T-helper 22 cell (primary cell): ENCODE measurements around the gene NLRP3.

Source experiments
- DNase-seq: peaks from one replicate; pipeline ENCODE4 v3.0.0-alpha.2; 2020; ENCODE audit warnings: low read depth

NLRP3 gene

DNA sequence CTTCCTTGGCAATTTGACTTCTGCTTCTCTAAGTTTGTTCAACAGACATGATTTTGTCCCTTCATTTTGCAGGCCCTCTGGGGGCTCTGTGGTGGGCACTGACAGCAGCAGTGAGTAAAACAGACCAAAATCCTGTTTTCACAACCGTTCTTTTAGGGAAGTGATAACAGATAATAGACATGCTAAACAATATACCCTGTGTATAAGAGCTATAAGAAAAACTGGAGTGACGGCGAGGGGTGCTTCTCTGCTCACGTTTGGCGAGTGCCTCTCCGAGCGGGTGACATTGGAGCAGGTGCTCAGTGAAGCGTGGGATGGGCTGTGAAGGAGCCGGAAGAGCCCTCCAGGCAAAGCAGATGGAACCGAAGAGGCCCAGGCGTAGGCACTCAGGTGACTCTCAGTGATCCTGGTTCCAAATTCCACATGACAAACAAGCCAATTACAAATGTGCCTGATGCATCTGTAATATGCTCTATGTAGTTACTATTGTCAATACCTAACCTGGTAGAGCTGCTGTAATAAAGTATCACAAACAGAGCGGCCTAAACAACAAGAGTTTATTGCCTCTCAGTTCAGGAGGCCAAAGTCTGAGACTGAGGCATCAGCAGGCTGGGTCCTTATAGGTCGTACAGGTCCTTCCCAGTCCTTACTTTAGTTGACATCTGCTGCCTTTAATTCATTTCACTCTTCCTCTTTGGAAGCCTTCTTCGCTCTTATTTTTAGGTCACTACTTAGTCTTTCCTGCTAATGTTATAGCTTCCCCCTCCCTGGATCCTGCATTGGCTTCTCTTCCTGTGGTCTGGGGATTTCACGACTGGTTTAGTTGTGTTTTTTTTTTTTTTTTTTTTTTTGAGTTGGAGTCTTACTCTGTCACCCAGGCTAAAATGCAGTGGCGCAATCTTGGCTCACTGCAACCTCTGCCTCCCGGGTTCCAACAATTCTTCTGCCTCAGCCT lies 21.9 kb downstream of the NLRP3 start:
- no peak for DNase-seq

DNA sequence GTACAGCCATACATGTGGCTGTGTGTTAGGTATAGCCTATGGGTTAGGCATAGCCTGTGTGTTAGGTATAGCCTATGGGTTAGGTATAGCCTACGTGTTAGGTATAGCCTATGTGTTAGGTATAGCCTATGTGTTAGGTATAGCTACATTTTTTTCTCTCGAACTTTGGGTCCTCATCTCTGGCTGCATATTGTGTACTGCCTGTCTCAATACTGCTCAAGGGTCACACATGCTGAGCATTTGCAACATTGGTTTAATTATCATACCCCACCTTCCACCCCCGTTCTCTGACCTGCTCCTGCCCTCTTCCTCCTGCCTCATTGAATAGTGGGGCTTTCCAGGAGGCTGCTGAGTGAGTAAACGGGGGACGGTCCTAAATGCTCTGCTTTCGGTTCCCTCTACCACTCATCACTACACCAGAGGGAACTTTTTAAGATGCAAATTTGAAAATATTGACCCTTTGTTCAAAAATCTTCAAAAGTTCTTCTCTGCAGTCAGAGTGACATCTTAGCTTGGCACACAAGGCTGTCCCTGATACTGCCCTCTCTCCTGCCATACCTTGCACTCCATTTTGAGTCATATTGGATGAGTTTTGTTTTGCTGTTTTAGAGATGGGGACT lies 24.1 kb downstream of the NLRP3 start:
- no peak for DNase-seq

DNA sequence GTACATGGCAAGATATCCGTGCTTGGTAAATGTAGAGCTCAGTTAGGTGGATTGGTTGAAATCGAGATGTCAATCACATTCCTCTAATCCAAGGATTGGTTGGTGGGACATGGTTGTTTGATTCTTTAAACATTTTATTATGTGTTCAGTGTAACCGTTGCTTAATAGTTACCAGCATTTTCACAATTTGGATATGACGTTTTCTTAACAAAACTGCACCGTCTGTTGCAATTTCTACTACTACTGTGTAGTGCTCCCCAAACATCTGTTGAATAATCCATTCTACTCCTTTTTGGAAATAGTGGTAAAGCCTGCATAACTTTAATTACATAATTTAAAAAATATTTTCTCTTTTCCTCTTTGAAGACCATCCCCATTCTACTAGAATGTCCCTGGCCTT lies 25.6 kb downstream of the NLRP3 start:
- DNase-seq = no peak

DNA sequence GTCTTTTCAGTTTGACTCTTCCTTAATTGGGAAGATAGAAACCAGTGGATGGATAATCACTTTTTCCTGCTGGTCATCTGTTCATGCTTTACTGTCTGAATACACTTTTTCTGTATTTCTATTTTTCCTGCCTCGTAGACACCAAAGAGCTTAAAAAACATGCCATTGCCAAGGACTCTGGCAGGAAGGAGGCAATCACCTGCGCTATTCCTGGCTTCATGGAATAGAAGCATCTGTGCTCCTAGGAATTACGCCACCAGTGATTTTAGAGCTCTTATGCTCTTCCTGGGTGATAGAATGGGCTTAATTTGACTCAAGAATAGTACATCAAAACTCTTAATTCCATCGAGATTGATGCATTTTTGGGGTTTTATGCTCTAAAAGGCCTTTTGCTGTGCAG lies 26.2 kb downstream of the NLRP3 start:
- no peak for DNase-seq

DNA sequence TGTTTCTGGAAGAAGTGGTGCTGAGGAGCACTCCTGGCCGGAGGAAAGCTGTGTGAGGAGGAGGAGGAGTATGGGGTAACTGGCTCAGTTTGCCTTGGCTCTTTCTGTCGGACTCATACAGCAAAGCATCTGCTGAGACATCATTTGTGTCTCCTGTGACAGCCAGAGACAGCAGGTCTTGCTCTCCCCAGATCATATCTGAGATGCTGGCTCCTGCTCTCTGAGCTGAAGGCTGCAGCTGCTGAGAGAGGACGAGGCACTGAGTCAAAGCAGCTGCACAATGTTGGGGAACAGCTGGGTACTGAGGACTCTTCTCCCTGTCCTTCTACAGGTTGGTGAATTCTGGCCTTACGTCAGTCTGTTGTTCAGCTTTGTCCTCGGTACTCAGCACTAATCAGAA lies 27.7 kb downstream of the NLRP3 start:
- no peak for DNase-seq

DNA sequence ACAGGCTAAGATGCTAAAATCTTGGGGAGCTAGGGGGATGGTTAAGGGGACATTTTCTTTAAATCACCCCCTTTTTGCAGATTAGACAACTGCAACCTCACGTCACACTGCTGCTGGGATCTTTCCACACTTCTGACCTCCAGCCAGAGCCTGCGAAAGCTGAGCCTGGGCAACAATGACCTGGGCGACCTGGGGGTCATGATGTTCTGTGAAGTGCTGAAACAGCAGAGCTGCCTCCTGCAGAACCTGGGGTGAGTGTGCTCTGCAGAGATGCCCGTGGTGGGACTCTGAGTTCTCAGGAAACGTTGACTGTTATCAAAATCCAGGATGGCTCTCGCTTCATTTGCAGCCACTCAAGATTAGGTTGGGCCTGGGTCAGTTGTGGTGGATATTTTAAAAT lies 28.6 kb downstream of the NLRP3 start:
- no peak for DNase-seq

DNA sequence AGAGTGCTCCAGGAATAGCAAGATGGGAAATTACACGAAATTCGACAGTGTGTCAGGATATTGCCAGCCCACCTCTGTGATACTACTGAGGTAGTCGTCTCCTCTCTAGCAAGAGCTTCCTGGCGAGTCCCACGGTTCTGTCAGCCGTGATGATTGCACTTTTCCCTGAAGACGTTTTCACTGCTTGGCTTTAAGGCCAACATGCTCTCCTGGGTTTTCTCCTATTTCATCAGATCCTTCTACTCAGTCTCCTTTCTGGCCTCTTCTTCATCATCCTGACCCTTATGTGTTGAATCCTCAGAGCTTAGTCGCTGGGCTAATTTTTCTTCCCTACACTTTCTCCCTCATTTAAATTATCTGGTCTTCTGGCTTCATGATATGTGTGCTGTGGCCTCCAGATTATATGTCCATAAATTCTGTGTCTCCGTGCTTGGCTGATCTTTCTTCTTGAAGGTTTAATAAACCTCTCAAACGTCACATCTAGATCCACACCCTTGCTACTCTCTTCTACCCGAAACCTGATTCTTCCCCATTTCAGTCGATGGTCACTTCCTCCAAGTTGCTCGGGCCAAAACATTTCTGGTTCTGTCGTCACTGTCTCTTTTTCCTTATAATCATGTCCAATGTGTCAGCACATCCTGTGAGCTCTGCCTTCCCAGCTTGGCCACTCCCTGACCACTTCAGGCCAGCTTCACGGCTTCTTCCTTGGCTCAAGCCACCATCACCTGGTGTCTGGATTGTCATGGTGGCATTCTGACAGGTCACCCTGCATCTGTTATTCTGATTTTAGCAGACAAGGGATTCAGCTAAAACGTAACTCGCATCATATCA lies 29.8 kb downstream of the NLRP3 start:
- DNase-seq = no peak

DNA sequence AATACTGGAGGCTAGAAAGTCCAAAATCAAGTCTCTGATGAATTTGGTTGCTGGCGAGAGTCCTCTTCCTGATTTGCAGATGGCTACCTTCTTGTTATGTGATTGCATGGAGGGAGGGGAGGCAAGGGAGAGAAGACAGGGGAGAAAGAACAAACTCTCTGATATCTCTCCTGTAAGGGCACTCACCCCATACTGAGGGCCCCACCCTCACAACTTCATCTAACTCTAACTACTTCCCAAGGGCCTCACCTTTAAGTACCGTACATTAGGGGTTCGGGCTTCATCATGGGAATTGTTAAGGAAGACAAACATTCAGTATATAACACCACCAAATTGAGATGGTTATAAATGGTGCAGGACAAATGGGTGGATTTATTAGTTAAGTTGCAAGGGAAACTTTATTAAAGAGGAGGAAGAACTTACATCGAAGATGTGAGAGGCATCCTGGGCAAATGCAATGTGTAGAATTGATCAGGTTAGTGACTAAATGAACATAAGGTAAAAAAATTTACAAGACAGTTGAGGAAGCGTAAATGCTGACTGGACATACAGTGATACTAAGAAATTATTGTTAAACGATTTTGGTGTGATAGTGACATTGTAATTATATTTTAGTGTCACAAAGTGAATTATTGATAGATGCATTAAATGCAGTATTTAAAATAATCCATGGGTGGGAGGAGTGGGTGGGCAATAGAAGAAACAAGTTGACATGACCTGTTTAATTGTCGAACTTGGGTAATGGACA lies 31.4 kb downstream of the NLRP3 start:
- no peak for DNase-seq

DNA sequence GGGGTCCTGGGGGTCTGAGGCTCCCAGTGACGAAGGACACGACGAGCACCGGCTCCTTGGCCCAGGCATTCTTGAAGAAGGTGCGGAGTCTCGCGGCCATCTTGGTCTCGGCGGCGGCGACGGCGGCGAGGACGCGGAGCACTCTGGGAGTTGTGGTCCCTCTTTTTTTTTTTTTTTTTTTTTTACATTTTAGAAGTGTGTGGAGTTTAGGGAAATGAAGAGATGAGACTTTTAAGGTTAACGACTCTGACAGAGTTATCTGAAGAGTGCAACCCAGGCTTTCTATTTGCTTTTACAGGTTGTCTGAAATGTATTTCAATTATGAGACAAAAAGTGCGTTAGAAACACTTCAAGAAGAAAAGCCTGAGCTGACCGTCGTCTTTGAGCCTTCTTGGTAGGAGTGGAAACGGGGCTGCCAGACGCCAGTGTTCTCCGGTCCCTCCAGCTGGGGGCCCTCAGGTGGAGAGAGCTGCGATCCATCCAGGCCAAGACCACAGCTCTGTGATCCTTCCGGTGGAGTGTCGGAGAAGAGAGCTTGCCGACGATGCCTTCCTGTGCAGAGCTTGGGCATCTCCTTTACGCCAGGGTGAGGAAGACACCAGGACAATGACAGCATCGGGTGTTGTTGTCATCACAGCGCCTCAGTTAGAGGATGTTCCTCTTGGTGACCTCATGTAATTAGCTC lies 32.3 kb downstream of the NLRP3 start:
- no peak for DNase-seq

DNA sequence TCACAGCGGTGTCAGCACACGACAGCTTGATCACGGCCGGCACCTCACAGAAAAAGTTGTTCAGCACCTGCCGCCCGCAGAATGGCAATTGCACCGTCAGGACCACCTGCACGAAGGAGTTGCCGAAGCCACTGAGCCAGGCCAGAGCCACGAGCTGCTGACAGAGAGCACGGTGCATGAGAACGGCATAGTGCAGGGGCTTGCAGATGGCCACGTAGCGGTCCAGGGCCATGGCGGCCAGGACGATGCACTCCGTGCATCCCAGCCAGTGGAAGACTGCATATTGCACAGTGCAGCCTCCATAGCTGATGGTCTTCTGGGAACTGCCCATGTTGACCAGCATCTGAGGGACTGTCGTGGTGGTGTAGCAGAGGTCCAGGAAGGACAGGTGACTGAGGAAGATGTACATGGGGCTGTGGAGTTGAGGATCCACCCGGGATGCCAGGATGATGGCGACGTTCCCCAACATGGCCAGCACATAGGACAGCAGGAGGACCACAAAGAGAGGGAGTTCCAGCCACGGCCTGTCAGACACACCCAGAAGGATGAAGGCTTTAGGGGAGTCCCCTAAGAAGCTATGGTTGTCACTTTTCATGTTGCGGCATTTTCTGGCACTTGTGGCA lies 35.5 kb downstream of the NLRP3 start:
- no peak for DNase-seq

DNA sequence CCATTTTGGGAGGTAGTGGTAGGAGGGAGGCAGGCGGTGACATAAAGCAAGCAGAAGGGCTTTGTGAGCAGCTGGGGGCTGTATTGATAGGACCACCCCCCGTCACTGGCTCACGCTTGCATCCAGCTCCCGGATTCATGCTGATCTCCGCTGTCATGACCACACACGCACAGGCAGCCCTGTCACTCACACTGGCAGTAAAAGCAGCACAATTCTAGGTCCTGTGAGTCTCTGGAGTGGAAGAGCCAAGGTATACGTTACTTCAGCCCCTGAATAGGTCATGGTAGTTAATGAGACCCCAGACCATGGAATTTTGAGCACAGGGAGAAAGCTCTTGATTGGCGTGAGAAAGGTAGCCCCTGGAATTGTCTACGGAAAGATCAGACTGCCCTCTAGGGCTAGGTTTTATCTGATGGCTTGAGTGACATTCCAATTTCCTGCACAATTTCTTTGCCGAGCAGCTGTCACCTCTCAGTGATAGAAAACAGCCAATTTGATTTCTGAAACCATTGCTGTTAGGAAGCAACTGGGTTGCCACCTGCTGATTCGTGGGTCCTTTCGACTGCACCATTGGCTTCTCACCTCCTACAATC lies 36.6 kb downstream of the NLRP3 start:
- no peak for DNase-seq

DNA sequence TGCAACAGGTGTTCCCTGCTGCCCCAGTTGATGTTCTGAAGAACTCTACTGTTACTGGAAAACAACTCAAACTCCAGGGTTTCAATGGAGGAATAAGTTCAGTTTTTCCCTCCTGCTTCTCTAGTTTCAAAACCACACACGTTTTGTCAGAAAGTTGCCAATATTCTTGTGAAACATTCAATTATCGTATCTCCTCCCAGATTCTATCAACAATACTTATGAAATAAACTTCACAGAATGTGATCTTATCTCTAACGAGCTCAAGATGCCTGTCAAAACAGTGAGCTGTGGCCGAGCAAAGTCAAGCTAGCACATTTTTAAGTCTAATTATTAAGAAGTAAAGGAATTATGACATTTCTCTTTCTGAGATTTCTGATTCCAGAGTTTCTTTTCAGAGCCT lies 37.3 kb downstream of the NLRP3 start:
- DNase-seq = no peak

DNA sequence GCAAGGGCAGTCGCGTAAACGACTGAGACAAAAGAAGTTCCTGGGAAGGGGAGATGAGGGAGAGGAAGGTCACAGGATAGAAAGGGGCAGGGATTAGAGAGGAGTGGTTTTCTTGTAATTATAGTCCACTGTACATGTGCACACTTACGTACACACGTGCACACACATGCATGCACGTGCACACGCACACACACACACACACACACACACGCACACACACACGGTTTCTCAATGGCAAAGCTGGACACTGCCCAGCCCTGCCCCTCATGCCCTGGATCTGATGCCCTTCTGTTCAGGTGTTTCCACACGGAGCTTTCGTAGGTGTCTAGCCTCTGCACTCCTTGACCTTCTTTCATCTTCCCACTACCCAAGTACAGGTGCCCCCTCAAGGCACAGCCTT lies 38.0 kb downstream of the NLRP3 start:
- DNase-seq = no peak

DNA sequence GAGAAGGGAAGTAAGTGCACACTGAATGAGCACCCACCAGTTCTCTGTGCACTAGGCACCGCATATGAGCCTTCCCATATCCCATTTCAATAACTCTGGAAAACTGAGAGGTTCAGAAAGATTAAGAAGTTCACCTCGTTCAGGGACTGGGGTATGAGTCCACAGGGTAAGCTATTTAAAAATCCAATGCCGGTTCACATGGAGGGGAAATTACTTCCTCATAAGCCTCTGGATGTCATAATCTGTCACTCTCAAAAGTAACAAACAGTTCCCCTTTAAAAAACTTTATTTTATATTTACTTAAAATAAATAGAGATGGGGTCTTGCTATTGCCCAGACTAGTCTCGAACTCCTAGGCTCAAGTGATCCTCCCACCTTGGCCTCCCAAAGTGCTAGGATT lies 40.0 kb downstream of the NLRP3 start:
- DNase-seq = no peak

DNA sequence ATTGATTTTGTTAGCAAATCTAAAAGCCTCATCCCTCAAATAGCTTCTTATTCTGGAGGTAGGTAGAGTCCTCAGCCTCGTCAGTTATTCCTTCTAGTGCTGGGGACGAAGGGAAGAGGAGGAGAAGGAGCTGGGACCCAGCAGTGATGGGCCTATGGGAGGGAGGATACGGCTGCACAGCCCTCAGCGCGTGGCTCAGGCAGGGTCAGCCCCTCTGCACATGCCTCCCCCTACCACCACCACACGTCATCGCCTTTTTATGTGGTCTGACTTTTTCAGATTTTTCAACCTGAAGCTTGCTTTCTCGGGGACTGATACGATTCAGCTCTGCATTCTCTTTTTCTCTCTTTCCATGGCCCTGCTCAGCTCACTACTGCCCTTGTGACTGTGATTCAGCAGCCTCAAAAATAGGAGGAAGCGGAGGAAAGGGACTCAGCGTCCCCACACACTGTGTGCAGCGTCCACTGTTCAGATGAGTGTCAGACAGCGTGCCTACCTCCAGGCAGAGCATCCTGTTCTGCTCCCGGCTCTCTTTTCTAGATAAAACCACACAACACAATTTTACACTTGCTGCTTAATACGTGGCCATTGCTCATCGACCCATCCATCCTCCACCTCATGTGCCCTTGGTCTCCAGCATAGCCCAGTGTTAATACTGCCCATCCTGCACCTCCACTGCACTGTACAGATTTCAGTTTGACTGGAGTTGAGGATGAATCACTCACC lies 41.1 kb downstream of the NLRP3 start:
- DNase-seq = no peak

DNA sequence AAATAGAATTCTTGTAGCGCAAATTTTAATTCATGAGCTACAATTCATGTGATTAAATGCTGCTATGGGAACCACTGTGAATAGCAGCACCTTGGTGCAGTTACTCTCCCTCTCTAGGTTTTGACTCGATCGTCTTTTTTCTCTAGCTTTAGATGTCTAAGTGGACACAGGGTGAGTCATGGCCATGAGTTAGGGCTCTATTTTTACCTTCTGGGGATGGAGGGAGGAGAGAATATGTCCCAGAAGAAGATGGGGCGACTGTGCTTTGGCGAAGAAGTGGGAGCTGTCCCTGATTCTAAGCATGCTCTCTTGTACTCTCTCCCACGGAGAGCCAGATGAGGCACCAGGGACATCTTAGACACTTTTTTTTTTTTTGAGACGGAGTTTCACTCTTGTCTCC lies 43.5 kb downstream of the NLRP3 start:
- no peak for DNase-seq

DNA sequence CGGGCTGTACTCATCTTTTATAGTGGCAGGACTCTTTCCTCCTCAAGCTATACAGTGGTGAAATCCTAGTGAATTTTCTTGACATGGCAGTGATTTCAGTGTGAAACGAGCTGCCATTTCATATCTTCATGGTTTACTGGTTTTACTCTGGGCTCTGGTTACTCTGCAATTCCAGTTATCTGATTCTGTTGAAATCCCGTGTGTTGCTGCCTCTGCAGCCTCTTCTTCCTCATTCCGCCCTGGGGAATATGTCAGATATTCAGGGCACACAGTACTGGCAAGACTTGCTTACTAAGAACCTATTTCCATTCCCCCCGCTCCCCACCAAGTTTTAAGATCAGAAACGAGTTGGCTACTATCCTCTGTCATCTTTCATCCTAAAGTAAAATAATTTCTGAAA lies 49.8 kb downstream of the NLRP3 start:
- no peak for DNase-seq

DNA sequence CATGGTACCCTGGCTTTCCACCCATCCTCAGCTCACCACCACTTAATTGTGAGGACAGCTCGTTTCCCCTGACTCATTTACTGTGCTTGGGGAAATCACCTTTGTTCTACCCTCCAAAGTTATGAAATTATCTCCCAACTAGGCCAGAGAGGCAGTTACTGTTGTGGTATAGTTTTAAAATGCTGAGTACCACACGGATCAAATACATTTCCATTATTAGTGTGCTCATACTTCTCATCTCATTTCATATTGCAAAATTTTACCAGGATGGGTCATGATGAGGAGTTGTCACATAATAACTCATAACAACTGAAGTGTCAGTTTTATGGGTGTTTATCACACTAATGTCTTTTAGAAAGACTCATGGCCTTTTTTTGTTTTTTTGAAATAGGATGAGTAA lies 51.2 kb downstream of the NLRP3 start:
- DNase-seq = no peak

DNA sequence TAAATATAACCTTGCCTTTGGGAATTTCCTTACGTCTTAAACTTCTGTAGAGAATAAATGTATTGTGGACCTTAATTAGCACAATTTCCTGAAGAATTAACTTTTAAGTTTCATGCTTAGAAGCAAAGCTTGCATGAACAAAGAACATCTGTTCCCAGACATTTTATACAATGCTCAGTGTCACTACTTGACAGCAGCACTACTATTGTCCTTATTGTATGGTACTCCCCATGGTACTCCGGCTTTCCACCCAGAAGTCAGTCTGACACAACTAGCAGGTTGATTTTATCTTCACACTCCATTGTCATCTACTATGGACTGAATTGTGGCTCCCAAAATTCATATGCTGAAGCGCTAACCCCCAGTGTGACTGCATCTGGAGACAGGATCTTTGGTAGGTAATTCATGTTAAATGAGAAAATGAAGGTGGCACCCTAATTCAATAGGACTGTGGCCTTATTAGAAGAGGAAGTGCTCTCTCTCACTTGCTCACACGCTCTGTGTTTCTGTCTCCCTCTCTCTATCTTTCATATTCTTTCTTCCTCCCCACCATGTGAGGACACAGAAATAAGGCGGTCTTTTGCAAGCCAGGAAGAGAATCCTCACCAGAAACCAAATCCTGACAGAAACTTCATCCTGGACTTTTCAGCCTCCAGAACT lies 52.6 kb downstream of the NLRP3 start:
- no peak for DNase-seq
